ENCODE measurements around the gene MPP1. TPM values are rescaled to one million over a fixed set of nuclear protein-coding genes. Genes with fewer than 3 reads are reported as not detected.
A peak's percentile ranks its signal among the peaks of the same experiment; 100 is the strongest.

The MPP1 gene
- total RNA-seq (16.6 TPM), polyA plus RNA-seq (ENCODE audit: insufficient read depth in 1 of 8, insufficient read length in 8 of 8, low replicate concordance in 1 of 8) (10 to 100 TPM; 15.0 to 22.6 (median 20.5) TPM)
- long read RNA-seq, donor 1, partial matches to known transcripts: 0 of 1 reads
- long read RNA-seq, donor 1, other reads (novel, unspliced or antisense): 0 of 1 reads
- long read RNA-seq, donor 2: 0 reads
- long read RNA-seq, donor 3, partial matches to known transcripts: 0 of 4 reads
- long read RNA-seq, donor 3, other reads (novel, unspliced or antisense): 0 of 4 reads
- long read RNA-seq, donor 4, partial matches to known transcripts: 0 of 3 reads
- long read RNA-seq, donor 4, other reads (novel, unspliced or antisense): 0 of 3 reads
- long read RNA-seq, donor 5, partial matches to known transcripts: 10 of 13 reads
- long read RNA-seq, donor 5, other reads (novel, unspliced or antisense): 0 of 13 reads
- long read RNA-seq, donor 6, transcript MPP1-202 (12 exons, 2,042 nt): major isoform, 5 of 5 reads
- long read RNA-seq, donor 6, partial matches to known transcripts: 0 of 5 reads
- long read RNA-seq, donor 6, other reads (novel, unspliced or antisense): 0 of 5 reads
- long read RNA-seq, donor 7, partial matches to known transcripts: 0 of 6 reads
- long read RNA-seq, donor 7, other reads (novel, unspliced or antisense): 0 of 6 reads
- long read RNA-seq, donor 8, transcript MPP1-202 (12 exons, 2,042 nt): major isoform, 5 of 6 reads
- long read RNA-seq, donor 8, partial matches to known transcripts: 0 of 6 reads
- long read RNA-seq, donor 8, other reads (novel, unspliced or antisense): 0 of 6 reads
- long read RNA-seq, donor 9, partial matches to known transcripts: 0 of 6 reads
- long read RNA-seq, donor 9, other reads (novel, unspliced or antisense): 0 of 6 reads
- long read RNA-seq, donor 10, transcript MPP1-202 (12 exons, 2,042 nt): major isoform, 7 of 11 reads
- long read RNA-seq, donor 10, partial matches to known transcripts: 0 of 11 reads
- long read RNA-seq, donor 10, other reads (novel, unspliced or antisense): 0 of 11 reads
- long read RNA-seq, donor 11, partial matches to known transcripts: 0 of 5 reads
- long read RNA-seq, donor 11, other reads (novel, unspliced or antisense): 0 of 5 reads

DNA sequence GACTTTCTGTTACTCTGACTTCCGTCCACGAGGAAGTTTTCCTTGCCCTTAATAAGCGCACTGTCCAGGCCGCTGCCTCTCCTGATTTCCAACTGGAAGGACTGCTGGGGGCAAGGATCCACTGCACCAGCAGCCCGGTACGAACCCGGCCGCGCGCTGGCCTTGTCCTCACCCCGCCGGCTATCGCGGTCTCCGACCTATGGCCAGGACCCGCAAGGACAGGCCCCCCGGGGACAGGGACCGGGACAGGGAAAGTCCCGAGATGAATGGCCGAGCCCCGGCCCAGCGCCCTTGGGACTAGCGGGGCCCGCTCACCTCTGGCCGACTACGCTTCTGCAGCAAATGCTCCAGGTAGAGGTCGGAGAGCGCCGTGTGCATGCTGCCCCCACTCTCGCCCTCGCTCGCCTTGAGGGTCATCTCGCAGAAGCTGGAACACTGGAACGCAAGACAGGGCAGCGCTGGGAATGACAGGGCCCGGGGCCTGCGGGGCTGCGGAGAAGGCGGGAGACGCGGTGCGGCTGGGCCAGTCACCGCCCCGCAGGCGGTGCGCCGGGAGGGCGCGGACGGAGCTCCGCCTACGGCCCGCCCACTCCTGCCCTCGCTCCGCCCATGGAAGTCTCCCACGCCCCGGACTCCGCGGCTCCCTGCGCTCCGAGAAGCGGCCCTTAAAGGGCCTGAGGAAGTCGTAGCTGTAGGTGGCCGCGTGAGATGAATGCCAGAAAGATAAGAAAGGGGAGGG, at the start of gene MPP1:
MPP1 (minus strand) TSS at position 529 of the 739 bp plus-strand sequence; CDS start at position 417, 112 bp downstream.
- WGBS (ENCODE audit: insufficient coverage): 26% methylated on average over 58 of the region's 65 CpGs
- no peaks in the 10 kb centered on the region for H3K27me3 ChIP-seq (ENCODE audit: control insufficient read depth, insufficient read depth, low read length)

GRCh38 chrX:154850957-154851611, 45.8 kb upstream of the MPP1 start:
- H3K27me3 ChIP-seq (ENCODE audit: control insufficient read depth, insufficient read depth, low read length): no peaks in the 10 kb centered on the region
- no peak overlapping the region for H3K4me3 ChIP-seq (ENCODE audit: low read length)
- no peak overlapping the region for H3K27ac ChIP-seq (ENCODE audit: low read length)
- no peaks in the 10 kb centered on the region for H3K9me3 ChIP-seq (replicated peaks; ENCODE audit: control insufficient read depth, low read depth, low read length)
- WGBS (ENCODE audit: insufficient coverage): no CpG with 5 or more reads among the region's 1 CpG
- DNase-seq: no peak
- H3K4me1 ChIP-seq (ENCODE audit: control insufficient read depth, insufficient read depth, low read length): no peaks in the 10 kb centered on the region
- H3K36me3 ChIP-seq (ENCODE audit: control insufficient read depth, insufficient read depth, low read length): no peaks in the 10 kb centered on the region

More for the DNA sequence above, at the start of gene MPP1:
- peak within 1 kb of the TSS; percentile 47 for H3K27ac ChIP-seq (ENCODE audit: low read length)
- H3K4me3 ChIP-seq (ENCODE audit: low read length): peak within 1 kb of the TSS; percentile 73
- H3K36me3 ChIP-seq (ENCODE audit: control insufficient read depth, insufficient read depth, low read length): no peaks in the 10 kb centered on the region
- H3K9me3 ChIP-seq (replicated peaks; ENCODE audit: control insufficient read depth, low read depth, low read length): peaks cover 5% of the 10 kb centered on the region
- peak; percentile 85 for DNase-seq
- peaks cover 9% of the 10 kb centered on the region for H3K4me1 ChIP-seq (ENCODE audit: control insufficient read depth, insufficient read depth, low read length)

GRCh38 chrX:154840856-154841255, 35.6 kb upstream of the MPP1 start:
- no peak overlapping the region for H3K4me3 ChIP-seq (ENCODE audit: low read length)
- H3K27ac ChIP-seq (ENCODE audit: low read length): no peak overlapping the region
- H3K4me1 ChIP-seq (ENCODE audit: control insufficient read depth, insufficient read depth, low read length): no peaks in the 10 kb centered on the region
- DNase-seq: peak; percentile 39
- peaks cover 5% of the 10 kb centered on the region for H3K9me3 ChIP-seq (replicated peaks; ENCODE audit: control insufficient read depth, low read depth, low read length)
- no peaks in the 10 kb centered on the region for H3K36me3 ChIP-seq (ENCODE audit: control insufficient read depth, insufficient read depth, low read length)
- WGBS (ENCODE audit: insufficient coverage): no CpG with 5 or more reads among the region's 2 CpGs
- no peaks in the 10 kb centered on the region for H3K27me3 ChIP-seq (ENCODE audit: control insufficient read depth, insufficient read depth, low read length)

DNA sequence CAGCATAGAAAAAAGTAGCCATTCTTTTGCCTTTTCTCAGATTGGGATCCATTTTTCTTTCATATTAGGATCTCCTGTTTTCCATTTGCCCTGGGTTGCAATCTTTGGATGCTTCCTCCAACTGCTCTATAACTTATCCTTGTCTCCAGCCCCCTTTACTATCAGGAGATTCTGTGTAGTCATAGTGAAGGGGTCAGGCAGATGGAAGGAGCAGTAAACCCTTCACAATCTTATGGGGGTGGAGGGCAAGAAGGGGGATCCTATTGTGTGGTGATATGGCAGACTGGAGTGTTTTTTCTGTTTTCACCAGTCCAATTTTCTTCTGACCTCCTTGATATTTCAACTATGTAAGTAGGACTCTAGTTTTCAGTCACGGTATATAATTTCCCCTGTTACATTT, 30.9 kb upstream of the MPP1 start:
- WGBS (ENCODE audit: insufficient coverage): no CpG with 5 or more reads among the region's 1 CpG

DNA sequence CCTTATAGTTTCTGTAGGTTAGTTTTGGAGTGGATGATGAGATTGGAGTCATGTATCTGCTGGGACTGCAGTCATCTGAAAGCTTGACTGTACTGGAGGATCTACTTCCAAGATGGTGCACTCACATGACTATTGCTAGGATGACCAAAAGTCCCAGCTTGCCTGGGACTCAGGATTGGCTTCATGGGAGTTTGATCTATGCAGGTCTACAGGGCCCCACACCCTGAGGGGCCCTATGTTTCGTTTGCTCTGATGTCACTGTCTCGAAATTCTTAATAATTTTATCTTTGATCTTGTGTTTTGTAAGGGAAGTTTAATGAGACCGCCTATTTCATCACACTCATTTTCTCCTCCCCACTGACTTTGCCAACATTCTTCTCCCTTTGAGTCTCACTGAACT, 29.3 kb upstream of the MPP1 start, which contains the start of gene SMIM9:
SMIM9 (minus strand) TSS at position 101 of the 400 bp plus-strand sequence. CDS start 3,806 bp downstream, outside the sequence.
- WGBS (ENCODE audit: insufficient coverage): no CpG with 5 or more reads among the region's 3 CpGs
- no peaks in the 10 kb centered on the region for H3K36me3 ChIP-seq (ENCODE audit: control insufficient read depth, insufficient read depth, low read length)

More for the DNA sequence above, 30.9 kb upstream of the MPP1 start:
- no peak for DNase-seq
- Histone ChIP-seq H3K27me3 (ENCODE audit: control insufficient read depth, insufficient read depth, low read length) (no peaks in the 10 kb centered on the region), H3K36me3 (ENCODE audit: control insufficient read depth, insufficient read depth, low read length) (no peaks in the 10 kb centered on the region), H3K9me3 (replicated peaks; ENCODE audit: control insufficient read depth, low read depth, low read length) (peaks cover 5% of the 10 kb centered on the region), H3K27ac (ENCODE audit: low read length) (no peak overlapping the region), H3K4me1 (ENCODE audit: control insufficient read depth, insufficient read depth, low read length) (no peaks in the 10 kb centered on the region), H3K4me3 (ENCODE audit: low read length) (no peak overlapping the region)

GRCh38 chrX:154833746-154834274, 28.5 kb upstream of the MPP1 start:
- no peak overlapping the region for H3K27ac ChIP-seq (ENCODE audit: low read length)
- H3K4me3 ChIP-seq (ENCODE audit: low read length): no peak overlapping the region
- no peak for DNase-seq
- no peaks in the 10 kb centered on the region for H3K9me3 ChIP-seq (replicated peaks; ENCODE audit: control insufficient read depth, low read depth, low read length)
- H3K36me3 ChIP-seq (ENCODE audit: control insufficient read depth, insufficient read depth, low read length): no peaks in the 10 kb centered on the region
- WGBS (ENCODE audit: insufficient coverage): no CpG with 5 or more reads among the region's 3 CpGs
- no peaks in the 10 kb centered on the region for H3K27me3 ChIP-seq (ENCODE audit: control insufficient read depth, insufficient read depth, low read length)
- no peaks in the 10 kb centered on the region for H3K4me1 ChIP-seq (ENCODE audit: control insufficient read depth, insufficient read depth, low read length)

More for the DNA sequence above, 29.3 kb upstream of the MPP1 start, which contains the start of gene SMIM9:
- H3K9me3 ChIP-seq (replicated peaks; ENCODE audit: control insufficient read depth, low read depth, low read length): no peaks in the 10 kb centered on the region
- no peaks in the 10 kb centered on the region for H3K27me3 ChIP-seq (ENCODE audit: control insufficient read depth, insufficient read depth, low read length)
- no peak within 1 kb of the TSS for H3K27ac ChIP-seq (ENCODE audit: low read length)
- H3K4me1 ChIP-seq (ENCODE audit: control insufficient read depth, insufficient read depth, low read length): no peaks in the 10 kb centered on the region
- H3K4me3 ChIP-seq (ENCODE audit: low read length): no peak within 1 kb of the TSS
- DNase-seq: no peak

DNA sequence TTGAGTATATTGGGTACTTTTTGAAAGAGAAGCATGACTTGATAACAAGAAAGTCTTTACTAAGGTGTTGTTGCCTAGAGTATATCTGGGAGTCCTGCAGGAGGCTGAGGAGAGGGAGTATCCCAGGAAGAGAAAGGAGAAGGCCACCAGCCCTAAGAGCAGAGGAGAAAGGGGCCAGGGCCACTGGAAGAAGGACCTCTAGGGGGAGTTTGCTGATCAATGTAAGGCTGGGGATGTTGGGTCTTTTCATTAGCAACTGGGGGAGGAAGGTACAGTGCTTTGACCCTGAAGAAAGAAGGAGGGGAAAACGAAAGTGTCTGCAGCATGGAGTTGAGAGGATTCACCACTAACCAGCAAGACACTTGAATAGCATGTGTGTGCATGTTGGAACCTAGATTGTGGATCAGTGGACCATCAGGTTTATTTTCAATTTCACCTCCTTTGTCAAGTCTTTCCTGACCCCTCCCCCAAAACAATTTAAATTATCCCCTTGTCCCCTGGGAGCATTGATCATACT, 24.7 kb upstream of the MPP1 start:
- WGBS (ENCODE audit: insufficient coverage): no CpG with 5 or more reads among the region's 1 CpG
- no peak for DNase-seq
- H3K27ac ChIP-seq (ENCODE audit: low read length): no peak overlapping the region
- H3K27me3 ChIP-seq (ENCODE audit: control insufficient read depth, insufficient read depth, low read length): no peaks in the 10 kb centered on the region
- no peaks in the 10 kb centered on the region for H3K9me3 ChIP-seq (replicated peaks; ENCODE audit: control insufficient read depth, low read depth, low read length)
- no peaks in the 10 kb centered on the region for H3K36me3 ChIP-seq (ENCODE audit: control insufficient read depth, insufficient read depth, low read length)
- no peaks in the 10 kb centered on the region for H3K4me1 ChIP-seq (ENCODE audit: control insufficient read depth, insufficient read depth, low read length)
- no peak overlapping the region for H3K4me3 ChIP-seq (ENCODE audit: low read length)

GRCh38 chrX:154829134-154829533, 23.8 kb upstream of the MPP1 start:
- Histone ChIP-seq H3K4me3 (ENCODE audit: low read length) (no peak overlapping the region), H3K9me3 (replicated peaks; ENCODE audit: control insufficient read depth, low read depth, low read length) (no peaks in the 10 kb centered on the region), H3K4me1 (ENCODE audit: control insufficient read depth, insufficient read depth, low read length) (no peaks in the 10 kb centered on the region), H3K27ac (ENCODE audit: low read length) (no peak overlapping the region), H3K27me3 (ENCODE audit: control insufficient read depth, insufficient read depth, low read length) (no peaks in the 10 kb centered on the region), H3K36me3 (ENCODE audit: control insufficient read depth, insufficient read depth, low read length) (no peaks in the 10 kb centered on the region)
- DNase-seq: no peak

DNA sequence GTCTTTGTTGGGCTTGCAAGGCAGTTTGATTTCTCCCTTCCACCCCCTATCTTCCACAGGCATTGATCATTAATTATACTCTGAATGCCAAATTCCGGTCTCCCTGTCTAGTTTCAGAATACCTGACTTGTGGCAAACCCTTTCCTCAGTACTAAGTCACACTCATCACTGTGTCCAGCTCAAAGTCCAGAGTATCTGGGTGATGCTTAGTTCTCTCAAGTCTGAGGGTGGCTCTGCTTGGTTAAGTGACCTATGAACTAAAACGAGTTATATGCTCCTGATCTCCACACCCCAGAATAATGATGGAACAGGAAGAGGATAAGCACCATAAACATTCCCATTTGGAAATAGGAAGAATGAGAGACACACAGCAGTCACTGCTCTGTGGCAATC, 22.7 kb upstream of the MPP1 start:
- DNase-seq: no peak
- Histone ChIP-seq H3K4me1 (ENCODE audit: control insufficient read depth, insufficient read depth, low read length) (no peaks in the 10 kb centered on the region), H3K4me3 (ENCODE audit: low read length) (no peak overlapping the region), H3K9me3 (replicated peaks; ENCODE audit: control insufficient read depth, low read depth, low read length) (no peaks in the 10 kb centered on the region), H3K36me3 (ENCODE audit: control insufficient read depth, insufficient read depth, low read length) (no peaks in the 10 kb centered on the region), H3K27ac (ENCODE audit: low read length) (peak overlapping the region; percentile 1), H3K27me3 (ENCODE audit: control insufficient read depth, insufficient read depth, low read length) (no peaks in the 10 kb centered on the region)
- WGBS (ENCODE audit: insufficient coverage): no CpG with 5 or more reads among the region's 2 CpGs

Data from muscle of leg (tissue), 16 donors.